Measurements from ENCODE around the gene PPP1R3A.

PPP1R3A gene, protein sequence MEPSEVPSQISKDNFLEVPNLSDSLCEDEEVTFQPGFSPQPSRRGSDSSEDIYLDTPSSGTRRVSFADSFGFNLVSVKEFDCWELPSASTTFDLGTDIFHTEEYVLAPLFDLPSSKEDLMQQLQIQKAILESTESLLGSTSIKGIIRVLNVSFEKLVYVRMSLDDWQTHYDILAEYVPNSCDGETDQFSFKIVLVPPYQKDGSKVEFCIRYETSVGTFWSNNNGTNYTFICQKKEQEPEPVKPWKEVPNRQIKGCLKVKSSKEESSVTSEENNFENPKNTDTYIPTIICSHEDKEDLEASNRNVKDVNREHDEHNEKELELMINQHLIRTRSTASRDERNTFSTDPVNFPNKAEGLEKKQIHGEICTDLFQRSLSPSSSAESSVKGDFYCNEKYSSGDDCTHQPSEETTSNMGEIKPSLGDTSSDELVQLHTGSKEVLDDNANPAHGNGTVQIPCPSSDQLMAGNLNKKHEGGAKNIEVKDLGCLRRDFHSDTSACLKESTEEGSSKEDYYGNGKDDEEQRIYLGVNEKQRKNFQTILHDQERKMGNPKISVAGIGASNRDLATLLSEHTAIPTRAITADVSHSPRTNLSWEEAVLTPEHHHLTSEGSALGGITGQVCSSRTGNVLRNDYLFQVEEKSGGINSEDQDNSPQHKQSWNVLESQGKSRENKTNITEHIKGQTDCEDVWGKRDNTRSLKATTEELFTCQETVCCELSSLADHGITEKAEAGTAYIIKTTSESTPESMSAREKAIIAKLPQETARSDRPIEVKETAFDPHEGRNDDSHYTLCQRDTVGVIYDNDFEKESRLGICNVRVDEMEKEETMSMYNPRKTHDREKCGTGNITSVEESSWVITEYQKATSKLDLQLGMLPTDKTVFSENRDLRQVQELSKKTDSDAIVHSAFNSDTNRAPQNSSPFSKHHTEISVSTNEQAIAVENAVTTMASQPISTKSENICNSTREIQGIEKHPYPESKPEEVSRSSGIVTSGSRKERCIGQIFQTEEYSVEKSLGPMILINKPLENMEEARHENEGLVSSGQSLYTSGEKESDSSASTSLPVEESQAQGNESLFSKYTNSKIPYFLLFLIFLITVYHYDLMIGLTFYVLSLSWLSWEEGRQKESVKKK

DNA sequence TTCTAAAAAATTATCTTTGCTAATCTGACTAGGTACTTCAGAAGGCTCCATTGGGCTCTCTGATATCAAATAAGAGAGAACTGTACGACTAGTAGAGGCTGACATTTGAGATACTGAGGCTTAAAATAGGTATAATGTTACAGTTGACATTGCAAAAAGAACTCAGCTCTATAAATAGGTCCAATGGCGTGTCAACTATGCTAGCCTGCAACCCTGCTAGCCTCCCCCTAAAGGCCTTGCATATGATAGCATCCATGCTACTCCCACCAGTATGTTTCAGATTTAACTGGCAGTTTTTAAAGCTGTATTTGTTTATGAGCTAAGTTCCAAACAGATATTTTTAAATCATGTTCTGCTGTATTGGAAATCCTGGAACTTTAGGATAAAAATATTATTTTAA is at the start of gene PPP1R3A:
Gene PPP1R3A, minus strand, starts transcription at position 64 of the 400 bp plus-strand sequence. Its CDS starts 13 bp downstream, at position 51.
- TF ChIP-seq, protein P1, sequence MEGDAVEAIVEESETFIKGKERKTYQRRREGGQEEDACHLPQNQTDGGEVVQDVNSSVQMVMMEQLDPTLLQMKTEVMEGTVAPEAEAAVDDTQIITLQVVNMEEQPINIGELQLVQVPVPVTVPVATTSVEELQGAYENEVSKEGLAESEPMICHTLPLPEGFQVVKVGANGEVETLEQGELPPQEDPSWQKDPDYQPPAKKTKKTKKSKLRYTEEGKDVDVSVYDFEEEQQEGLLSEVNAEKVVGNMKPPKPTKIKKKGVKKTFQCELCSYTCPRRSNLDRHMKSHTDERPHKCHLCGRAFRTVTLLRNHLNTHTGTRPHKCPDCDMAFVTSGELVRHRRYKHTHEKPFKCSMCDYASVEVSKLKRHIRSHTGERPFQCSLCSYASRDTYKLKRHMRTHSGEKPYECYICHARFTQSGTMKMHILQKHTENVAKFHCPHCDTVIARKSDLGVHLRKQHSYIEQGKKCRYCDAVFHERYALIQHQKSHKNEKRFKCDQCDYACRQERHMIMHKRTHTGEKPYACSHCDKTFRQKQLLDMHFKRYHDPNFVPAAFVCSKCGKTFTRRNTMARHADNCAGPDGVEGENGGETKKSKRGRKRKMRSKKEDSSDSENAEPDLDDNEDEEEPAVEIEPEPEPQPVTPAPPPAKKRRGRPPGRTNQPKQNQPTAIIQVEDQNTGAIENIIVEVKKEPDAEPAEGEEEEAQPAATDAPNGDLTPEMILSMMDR (conservative IDR thresholded peaks at IDR 0.05) = no peak
- H3K27ac ChIP-seq = no peak within 1 kb of the TSS

DNA sequence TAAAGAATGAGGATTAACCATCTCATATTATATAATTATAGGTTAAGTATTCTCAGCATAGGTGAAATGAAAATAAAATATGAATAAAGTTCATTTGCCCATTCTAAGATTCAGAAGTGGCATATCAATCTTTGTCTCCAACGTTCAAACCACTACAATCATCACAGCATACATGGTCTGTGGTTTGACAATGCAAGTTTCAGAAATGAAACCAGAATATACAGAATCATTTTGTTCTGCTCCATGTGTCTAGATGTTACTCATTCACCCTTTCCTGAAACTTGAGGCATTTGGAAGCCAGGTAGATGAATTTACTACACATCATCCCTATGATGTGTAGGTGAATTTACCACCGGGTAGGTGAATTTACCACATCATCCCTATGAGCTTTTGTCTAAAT is 44.5 kb upstream of the PPP1R3A start:
- TF ChIP-seq, protein P1 (conservative IDR thresholded peaks at IDR 0.05) = no peak
- H3K27ac ChIP-seq = no peak overlapping the region

DNA sequence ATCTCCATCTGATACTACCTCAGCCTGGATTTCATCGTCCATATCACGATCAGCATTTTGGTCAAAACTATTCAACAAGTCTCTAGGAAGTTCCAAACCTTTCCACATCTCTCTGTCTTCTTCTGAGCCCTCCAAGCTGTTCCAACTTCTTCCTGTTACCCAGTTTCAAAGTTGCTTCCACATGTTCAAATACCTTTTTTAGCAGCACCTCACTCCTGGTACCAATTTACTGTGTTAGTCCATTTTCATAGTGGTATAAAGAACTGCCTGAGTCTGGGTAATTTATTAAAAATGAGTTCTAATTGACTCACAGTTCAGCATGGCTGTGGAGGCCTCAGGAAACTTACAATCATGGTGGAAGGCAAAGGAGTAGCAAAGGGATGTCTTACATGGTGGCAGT is 41.1 kb upstream of the PPP1R3A start:
- H3K27ac ChIP-seq = no peak overlapping the region
- TF ChIP-seq, protein P1 (conservative IDR thresholded peaks at IDR 0.05) = no peak

DNA sequence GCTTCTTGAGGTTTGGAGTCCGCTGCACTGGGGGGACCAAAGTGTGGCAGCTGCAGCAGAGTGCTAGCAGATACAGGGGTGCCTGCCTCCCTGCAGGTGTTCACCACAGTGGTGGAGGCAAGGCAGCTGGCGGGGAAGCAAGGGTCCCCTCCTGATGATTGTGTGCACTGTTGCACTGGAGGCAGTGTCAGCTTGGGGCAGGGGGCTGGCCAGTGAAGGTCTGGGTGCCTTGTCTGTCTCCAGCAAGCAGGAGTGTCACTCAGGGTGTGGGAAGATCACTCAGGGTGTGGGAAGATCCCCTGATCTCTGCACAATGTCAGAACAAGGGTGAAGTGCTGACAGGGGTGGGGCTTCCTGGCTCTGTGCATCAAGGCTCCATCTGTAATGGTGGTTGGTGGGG is 36.3 kb upstream of the PPP1R3A start:
- no peak overlapping the region for H3K27ac ChIP-seq
- TF ChIP-seq, protein P1 (conservative IDR thresholded peaks at IDR 0.05) = no peak

DNA sequence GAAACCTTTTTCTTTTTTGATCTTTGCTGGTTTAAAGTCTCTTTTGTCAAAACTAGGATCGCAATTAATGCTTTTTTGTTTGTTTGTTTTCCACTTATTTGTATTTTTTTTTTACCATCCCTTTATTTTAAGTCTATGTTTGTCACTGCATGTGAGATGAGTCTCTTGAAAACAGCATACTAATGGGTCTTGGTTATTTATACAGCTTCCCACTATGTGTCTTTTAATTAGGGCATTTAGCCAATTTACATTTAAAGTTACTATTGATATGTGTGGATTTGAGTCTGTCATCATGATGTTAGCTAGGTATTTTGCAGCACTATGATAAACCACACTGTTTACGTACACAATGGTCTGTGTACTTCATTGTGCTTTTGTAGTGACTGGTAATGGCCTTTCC is 34.7 kb upstream of the PPP1R3A start:
- TF ChIP-seq, protein P1 (conservative IDR thresholded peaks at IDR 0.05) = no peak
- no peak overlapping the region for H3K27ac ChIP-seq

DNA sequence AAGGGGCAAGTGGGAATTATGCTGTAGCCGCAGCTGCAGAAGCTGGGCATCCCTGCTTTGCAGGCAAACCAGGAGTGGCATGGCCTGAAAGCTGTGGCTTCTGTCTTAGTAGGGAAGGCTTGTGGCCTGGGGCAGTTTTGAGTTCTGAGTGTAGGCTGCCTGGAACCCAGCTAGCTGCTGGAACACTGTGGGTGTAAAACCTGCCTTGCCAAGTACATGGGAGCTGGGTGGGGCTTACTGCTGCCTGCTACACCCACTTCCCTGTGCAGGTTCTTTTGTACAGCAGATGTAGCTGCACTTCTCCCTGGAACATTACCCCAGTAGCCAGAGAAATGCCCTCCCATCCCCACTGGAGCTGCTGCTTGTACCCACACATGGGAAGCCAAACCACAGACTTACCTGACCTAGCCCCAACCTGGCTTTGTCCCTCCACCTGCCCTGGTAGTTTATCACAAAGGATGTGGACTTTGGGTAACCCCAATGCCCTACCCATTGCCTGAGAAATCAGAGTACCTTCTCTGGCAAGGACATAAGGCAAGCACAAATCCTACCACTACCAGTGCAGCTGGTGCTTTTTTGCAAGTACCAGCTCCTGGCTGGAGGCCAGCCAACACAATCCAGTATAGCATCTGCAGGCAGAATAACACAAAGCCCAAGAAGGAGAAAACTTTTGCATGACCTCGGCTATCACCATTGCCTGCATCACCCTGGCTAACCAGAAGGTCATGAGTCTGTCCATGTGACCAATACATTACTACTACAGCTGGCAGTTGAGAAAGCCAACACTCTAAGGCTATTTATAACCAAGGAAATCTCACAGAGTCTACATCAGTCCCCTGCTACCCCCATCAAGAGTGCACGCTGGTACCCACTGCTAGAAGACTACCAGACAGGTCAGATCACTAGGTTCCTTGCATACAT is 26.5 kb upstream of the PPP1R3A start:
- TF ChIP-seq, protein P1 (conservative IDR thresholded peaks at IDR 0.05) = no peak
- no peak overlapping the region for H3K27ac ChIP-seq

Data from VCaP (cell line).